AG10803 (cell line): ENCODE results near the gene ADAMTS15.

Experiments
- DNase-seq: peaks from one replicate; pipeline ENCODE4 v3.0.0; 2010; ENCODE audit warnings: low read depth
- H3K4me3 ChIP-seq: 2 replicates; pipeline ENCODE4 v1.5.1; 2011; ENCODE audit warnings: mild to moderate bottlenecking, low read length, control low read depth
- CTCF ChIP-seq: conservative IDR thresholded peaks from 2 replicates; pipeline ENCODE4 v1.5.1; 2011; ENCODE audit warnings: mild to moderate bottlenecking, low read length, control low read depth, inconsistent platforms

The ADAMTS15 gene

GRCh38 chr11:130518164-130518680 is 69.8 kb downstream of the ADAMTS15 start:
- no peak for TF ChIP-seq CTCF
- no peak for DNase-seq
- no peak overlapping the region for H3K4me3 ChIP-seq

- DNase-seq: no peak
- no peak overlapping the region for H3K4me3 ChIP-seq
- no peak for TF ChIP-seq CTCF
Measured at GRCh38 chr11:130519128-130519932, 70.9 kb downstream of the ADAMTS15 start.

GRCh38 chr11:130520271-130520671 is 71.8 kb downstream of the ADAMTS15 start:
- no peak for TF ChIP-seq CTCF
- no peak overlapping the region for H3K4me3 ChIP-seq
- DNase-seq: peak; percentile 13

- TF ChIP-seq CTCF: no peak
- H3K4me3 ChIP-seq: no peak overlapping the region
- DNase-seq: peak; percentile 86
Measured at GRCh38 chr11:130522284-130522961, 74.0 kb downstream of the ADAMTS15 start.

GRCh38 chr11:130523166-130523565 is 74.7 kb downstream of the ADAMTS15 start:
- no peak for DNase-seq
- TF ChIP-seq CTCF: no peak
- no peak overlapping the region for H3K4me3 ChIP-seq

- no peak for TF ChIP-seq CTCF
- no peak overlapping the region for H3K4me3 ChIP-seq
- peak; percentile 91 for DNase-seq
Measured at GRCh38 chr11:130523609-130524008, 75.2 kb downstream of the ADAMTS15 start.
